ENCODE data around the gene KANK4. TPM values are rescaled to one million over a fixed set of nuclear protein-coding genes. Genes with fewer than 3 reads are reported as not detected.

KANK4 gene
- total and polyA plus RNA-seq, 2 donors (not counting 1 experiment from before 2014, with no cell fraction given) = not detected

DNA sequence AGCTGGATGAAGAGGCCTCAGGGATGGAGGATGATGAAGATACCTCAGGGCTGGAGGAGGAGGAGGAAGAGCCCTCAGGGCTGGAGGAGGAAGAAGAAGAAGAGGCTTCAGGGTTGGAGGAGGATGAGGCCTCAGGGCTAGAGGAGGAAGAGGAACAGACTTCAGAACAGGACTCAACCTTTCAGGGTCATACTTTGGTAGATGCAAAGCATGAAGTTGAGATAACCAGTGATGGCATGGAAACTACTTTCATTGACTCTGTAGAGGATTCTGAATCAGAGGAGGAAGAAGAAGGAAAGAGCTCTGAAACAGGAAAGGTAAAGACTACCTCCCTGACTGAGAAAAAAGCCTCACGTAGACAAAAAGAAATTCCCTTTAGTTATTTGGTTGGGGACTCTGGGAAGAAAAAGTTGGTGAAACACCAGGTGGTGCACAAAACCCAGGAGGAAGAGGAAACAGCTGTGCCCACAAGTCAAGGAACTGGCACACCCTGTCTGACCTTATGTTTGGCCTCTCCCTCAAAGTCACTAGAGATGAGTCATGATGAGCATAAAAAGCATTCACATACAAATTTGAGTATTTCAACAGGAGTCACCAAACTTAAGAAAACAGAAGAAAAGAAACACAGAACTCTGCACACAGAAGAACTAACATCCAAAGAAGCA is 109.2 kb downstream of the KANK4 start:
- Histone ChIP-seq H2AFZ (ENCODE audit: low read length) (no peak overlapping the region), H3K4me3 (replicated peaks in 1 of 4; ENCODE audit: control extremely low read depth in 1 of 4, insufficient read depth in 1 of 4, low read depth in 3 of 4, low read length in 4 of 4) (no peak overlapping the region), H3K4me2 (ENCODE audit: extremely low read depth, insufficient read depth, low read length) (no peak overlapping the region), H3K36me3 (ENCODE audit: control insufficient read depth, insufficient read depth, low read length) (no peaks in the 10 kb centered on the region), H3K9me3 (ENCODE audit: control insufficient read depth, insufficient read depth, low read depth, low read length) (no peaks in the 10 kb centered on the region), H3K27me3 (ENCODE audit: control insufficient read depth, insufficient read depth, low read length) (no peaks in the 10 kb centered on the region), H3K4me1 (ENCODE audit: control insufficient read depth, extremely low read depth, insufficient read depth, low read length) (no peaks in the 10 kb centered on the region), H3K79me2 (ENCODE audit: control insufficient read depth, insufficient read depth, low read length) (no peaks in the 10 kb centered on the region), H3K9ac (ENCODE audit: insufficient read depth, low read length) (no peak overlapping the region), H4K20me1 (ENCODE audit: control insufficient read depth, extremely low read depth, insufficient read depth, low read length) (no peaks in the 10 kb centered on the region), H3K27ac (ENCODE audit: insufficient read depth, low read length) (no peak overlapping the region)
- DNase-seq (ENCODE audit: low read depth in 2 of 2) = peak in 1 of 2 donors; percentile 39
- no peak for TF ChIP-seq EZH2 (IDR thresholded peaks at IDR 0.05; ENCODE audit: low read length, missing control alignments)
- TF ChIP-seq, protein P1, sequence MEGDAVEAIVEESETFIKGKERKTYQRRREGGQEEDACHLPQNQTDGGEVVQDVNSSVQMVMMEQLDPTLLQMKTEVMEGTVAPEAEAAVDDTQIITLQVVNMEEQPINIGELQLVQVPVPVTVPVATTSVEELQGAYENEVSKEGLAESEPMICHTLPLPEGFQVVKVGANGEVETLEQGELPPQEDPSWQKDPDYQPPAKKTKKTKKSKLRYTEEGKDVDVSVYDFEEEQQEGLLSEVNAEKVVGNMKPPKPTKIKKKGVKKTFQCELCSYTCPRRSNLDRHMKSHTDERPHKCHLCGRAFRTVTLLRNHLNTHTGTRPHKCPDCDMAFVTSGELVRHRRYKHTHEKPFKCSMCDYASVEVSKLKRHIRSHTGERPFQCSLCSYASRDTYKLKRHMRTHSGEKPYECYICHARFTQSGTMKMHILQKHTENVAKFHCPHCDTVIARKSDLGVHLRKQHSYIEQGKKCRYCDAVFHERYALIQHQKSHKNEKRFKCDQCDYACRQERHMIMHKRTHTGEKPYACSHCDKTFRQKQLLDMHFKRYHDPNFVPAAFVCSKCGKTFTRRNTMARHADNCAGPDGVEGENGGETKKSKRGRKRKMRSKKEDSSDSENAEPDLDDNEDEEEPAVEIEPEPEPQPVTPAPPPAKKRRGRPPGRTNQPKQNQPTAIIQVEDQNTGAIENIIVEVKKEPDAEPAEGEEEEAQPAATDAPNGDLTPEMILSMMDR (conservative IDR thresholded peaks at IDR 0.05 in 1 of 2, IDR thresholded peaks at IDR 0.05 in 1 of 2; ENCODE audit: low read depth in 1 of 2, low read length in 2 of 2) = no peak

DNA sequence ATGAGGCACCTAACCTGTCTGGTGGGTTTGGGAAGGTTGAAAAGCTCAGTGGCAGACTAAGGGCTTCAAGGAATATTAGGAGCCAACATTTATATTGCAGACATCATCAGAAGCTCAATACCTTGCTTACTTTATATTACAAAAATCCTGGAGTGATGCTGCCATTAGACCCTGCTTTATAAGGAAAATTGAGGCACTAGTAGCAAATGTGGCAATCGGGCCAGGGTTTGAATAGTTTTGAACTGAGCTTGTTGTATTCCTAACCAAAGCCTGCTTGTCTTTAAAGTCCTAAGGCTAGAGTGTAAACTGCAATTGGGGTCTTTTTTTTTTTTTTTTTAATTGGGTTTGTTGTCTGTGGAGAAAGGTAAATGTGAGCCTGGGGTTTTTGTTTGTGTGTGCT is 110.3 kb downstream of the KANK4 start:
- TF ChIP-seq EZH2 (IDR thresholded peaks at IDR 0.05; ENCODE audit: low read length, missing control alignments) = no peak
- TF ChIP-seq, protein P1 (conservative IDR thresholded peaks at IDR 0.05 in 1 of 2, IDR thresholded peaks at IDR 0.05 in 1 of 2; ENCODE audit: low read depth in 1 of 2, low read length in 2 of 2) = no peak
- Histone ChIP-seq H3K27ac (ENCODE audit: insufficient read depth, low read length) (no peak overlapping the region), H3K4me1 (ENCODE audit: control insufficient read depth, extremely low read depth, insufficient read depth, low read length) (no peaks in the 10 kb centered on the region), H3K4me2 (ENCODE audit: extremely low read depth, insufficient read depth, low read length) (no peak overlapping the region), H3K9ac (ENCODE audit: insufficient read depth, low read length) (no peak overlapping the region), H2AFZ (ENCODE audit: low read length) (no peak overlapping the region), H3K79me2 (ENCODE audit: control insufficient read depth, insufficient read depth, low read length) (no peaks in the 10 kb centered on the region), H3K9me3 (ENCODE audit: control insufficient read depth, insufficient read depth, low read depth, low read length) (no peaks in the 10 kb centered on the region), H4K20me1 (ENCODE audit: control insufficient read depth, extremely low read depth, insufficient read depth, low read length) (no peaks in the 10 kb centered on the region), H3K27me3 (ENCODE audit: control insufficient read depth, insufficient read depth, low read length) (no peaks in the 10 kb centered on the region), H3K4me3 (replicated peaks in 1 of 4; ENCODE audit: control extremely low read depth in 1 of 4, insufficient read depth in 1 of 4, low read depth in 3 of 4, low read length in 4 of 4) (no peak overlapping the region), H3K36me3 (ENCODE audit: control insufficient read depth, insufficient read depth, low read length) (no peaks in the 10 kb centered on the region)
- DNase-seq (ENCODE audit: low read depth in 2 of 2) = no peak

DNA sequence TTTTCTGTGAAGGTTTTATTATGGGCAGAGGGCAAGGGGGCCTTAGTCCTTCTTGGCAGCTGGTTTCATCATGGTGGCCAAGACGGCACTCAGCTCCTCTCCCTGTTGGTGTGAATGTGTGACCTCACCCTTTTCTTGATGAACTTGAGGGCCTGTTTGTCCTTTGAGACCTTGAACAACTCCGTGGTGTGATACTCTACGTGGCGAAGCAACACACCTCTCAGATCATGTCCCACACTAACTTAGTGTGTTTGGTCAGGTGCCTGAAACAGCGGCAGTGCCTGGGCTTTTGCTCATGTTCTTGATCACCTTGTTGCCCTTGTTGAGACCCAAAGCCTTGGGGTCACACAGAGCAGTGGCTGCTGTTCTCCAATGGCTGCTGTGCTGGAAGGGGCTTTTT is 111.1 kb downstream of the KANK4 start:
- Histone ChIP-seq H3K9me3 (ENCODE audit: control insufficient read depth, insufficient read depth, low read depth, low read length) (no peaks in the 10 kb centered on the region), H3K9ac (ENCODE audit: insufficient read depth, low read length) (no peak overlapping the region), H3K27ac (ENCODE audit: insufficient read depth, low read length) (no peak overlapping the region), H3K79me2 (ENCODE audit: control insufficient read depth, insufficient read depth, low read length) (no peaks in the 10 kb centered on the region), H3K4me2 (ENCODE audit: extremely low read depth, insufficient read depth, low read length) (no peak overlapping the region), H2AFZ (ENCODE audit: low read length) (no peak overlapping the region), H4K20me1 (ENCODE audit: control insufficient read depth, extremely low read depth, insufficient read depth, low read length) (no peaks in the 10 kb centered on the region), H3K4me3 (replicated peaks in 1 of 4; ENCODE audit: control extremely low read depth in 1 of 4, insufficient read depth in 1 of 4, low read depth in 3 of 4, low read length in 4 of 4) (no peak overlapping the region), H3K36me3 (ENCODE audit: control insufficient read depth, insufficient read depth, low read length) (no peaks in the 10 kb centered on the region), H3K4me1 (ENCODE audit: control insufficient read depth, extremely low read depth, insufficient read depth, low read length) (no peaks in the 10 kb centered on the region), H3K27me3 (ENCODE audit: control insufficient read depth, insufficient read depth, low read length) (no peaks in the 10 kb centered on the region)
- TF ChIP-seq, protein P1 (conservative IDR thresholded peaks at IDR 0.05 in 1 of 2, IDR thresholded peaks at IDR 0.05 in 1 of 2; ENCODE audit: low read depth in 1 of 2, low read length in 2 of 2) = no peak
- no peak for TF ChIP-seq EZH2 (IDR thresholded peaks at IDR 0.05; ENCODE audit: low read length, missing control alignments)
- DNase-seq (ENCODE audit: low read depth in 2 of 2) = no peak

Measured in fibroblast of lung (primary cell).